Activated CD8-positive, alpha-beta T cell treated with anti-CD3 and anti-CD28 coated beads, Interleukin-2, amount 10 ng/mL, durations not matched to agents 7 days and 5 days (primary cell): Measurements from ENCODE around the gene SMAD5. TPM values are rescaled to one million over a fixed set of nuclear protein-coding genes. Genes with fewer than 3 reads are reported as not detected.

ENCODE experiments used
- ATAC-seq: fragments of 150-1000 bp; cut with Tn5 transposase; one replicate; pipeline ENCODE4 v1.10.0; 2021; ENCODE audit warnings: moderate library complexity
- CTCF ChIA-PET: fragments of 350-600 bp; sonication (Branson Sonifier 250); formaldehyde crosslinking; loops from one replicate; lab custom pipeline; 2021; ENCODE audit warnings: antibody characterized with exemption; lab: Charles Lee
- POLR2A ChIA-PET: fragments of 350-600 bp; sonication (Branson Sonifier 250); formaldehyde crosslinking; loops from one replicate; lab custom pipeline; 2021; ENCODE audit warnings: antibody characterized with exemption; lab: Charles Lee
- DNase-seq: peaks from one replicate; pipeline ENCODE4 v3.0.0-alpha.2; 2020
- H3K27ac Mint-ChIP-seq: one replicate; pipeline ENCODE4 v1.8.0; 2021; ENCODE audit warnings: mild to moderate bottlenecking, mixed read lengths
- H3K27me3 Mint-ChIP-seq: one replicate; pipeline ENCODE4 v1.8.0; 2021; ENCODE audit warnings: low read depth, mixed read lengths
- H3K36me3 Mint-ChIP-seq: one replicate; pipeline ENCODE4 v1.8.0; 2021; ENCODE audit warnings: low read depth, mixed read lengths
- H3K4me1 Mint-ChIP-seq: one replicate; pipeline ENCODE4 v1.8.0; 2021; ENCODE audit warnings: low read depth, mixed read lengths
- H3K4me3 Mint-ChIP-seq: one replicate; pipeline ENCODE4 v1.8.0; 2021; ENCODE audit warnings: mild to moderate bottlenecking, mixed read lengths
- H3K9me3 Mint-ChIP-seq: one replicate; pipeline ENCODE4 v1.8.0; 2022; ENCODE audit warnings: mixed read lengths; ENCODE audit not compliant: insufficient read depth
- total RNA-seq, 2 experiments: library from RNA; stranded (reverse); gene quantifications; one replicate each; pipeline ENCODE4 v1.2.3, GENCODE V29; 2021

Gene SMAD5
- total RNA-seq, 2 experiments from 2014 or later: 19.0 to 19.5 TPM

- POLR2A ChIA-PET: no interaction called here
- H3K27me3 Mint-ChIP-seq: peaks cover 38% of the 10 kb centered on the region
Measured at GRCh38 chr5:136123236-136123768, 9.3 kb upstream of the SMAD5 start.

GRCh38 chr5:136127560-136127959, 5.1 kb upstream of the SMAD5 start:
- ATAC-seq (no peak), DNase-seq (no peak)
- H3K36me3 Mint-ChIP-seq: no peaks in the 10 kb centered on the region
- H3K27ac Mint-ChIP-seq: no peak overlapping the region
- H3K9me3 Mint-ChIP-seq: no peaks in the 10 kb centered on the region
- peaks cover 6% of the 10 kb centered on the region for H3K4me1 Mint-ChIP-seq
- POLR2A ChIA-PET: no interaction called here
- H3K27me3 Mint-ChIP-seq: peaks cover 39% of the 10 kb centered on the region
- CTCF ChIA-PET: no interaction called here
- H3K4me3 Mint-ChIP-seq: no peak overlapping the region

More at GRCh38 chr5:136123236-136123768, 9.3 kb upstream of the SMAD5 start:
- Mint-ChIP-seq H3K9me3 (no peaks in the 10 kb centered on the region), H3K27ac (no peak overlapping the region), H3K4me3 (no peak overlapping the region), H3K36me3 (no peaks in the 10 kb centered on the region), H3K4me1 (no peaks in the 10 kb centered on the region)
- DNase-seq (no peak), ATAC-seq (no peak)
- CTCF ChIA-PET: no interaction called here

GRCh38 chr5:136128481-136128880, 4.2 kb upstream of the SMAD5 start:
- no peak overlapping the region for H3K27ac Mint-ChIP-seq
- ATAC-seq (no peak), DNase-seq (no peak)
- no peaks in the 10 kb centered on the region for H3K36me3 Mint-ChIP-seq
- peaks cover 36% of the 10 kb centered on the region for H3K27me3 Mint-ChIP-seq
- no peak overlapping the region for H3K4me3 Mint-ChIP-seq
- ChIA-PET CTCF (interaction anchor here (0.7 to 0.9 kb wide), 2 partner anchors 13 to 47 kb away, joined by 3 read pairs; no protein-coding TSS in a partner anchor), POLR2A (no interaction called here)
- H3K4me1 Mint-ChIP-seq: peaks cover 8% of the 10 kb centered on the region
- H3K9me3 Mint-ChIP-seq: no peaks in the 10 kb centered on the region

GRCh38 chr5:136129445-136129844, 3.2 kb upstream of the SMAD5 start:
- Mint-ChIP-seq H3K4me3 (no peak overlapping the region), H3K27me3 (peaks cover 36% of the 10 kb centered on the region), H3K36me3 (no peaks in the 10 kb centered on the region), H3K9me3 (no peaks in the 10 kb centered on the region), H3K4me1 (peaks cover 15% of the 10 kb centered on the region), H3K27ac (no peak overlapping the region)
- ATAC-seq (no peak), DNase-seq (no peak)
- CTCF ChIA-PET: interaction anchor here (0.7 kb wide), 1 partner anchor 48 kb away, joined by 3 read pairs; no protein-coding TSS in a partner anchor
- POLR2A ChIA-PET: no interaction called here

GRCh38 chr5:136130581-136130980, 2.1 kb upstream of the SMAD5 start:
- H3K9me3 Mint-ChIP-seq: no peaks in the 10 kb centered on the region
- DNase-seq (no peak), ATAC-seq (no peak)
- ChIA-PET POLR2A (no interaction called here), CTCF (no interaction called here)
- H3K27me3 Mint-ChIP-seq: peaks cover 36% of the 10 kb centered on the region
- H3K4me1 Mint-ChIP-seq: peaks cover 22% of the 10 kb centered on the region
- no peak overlapping the region for H3K27ac Mint-ChIP-seq
- no peak overlapping the region for H3K4me3 Mint-ChIP-seq
- no peaks in the 10 kb centered on the region for H3K36me3 Mint-ChIP-seq

- ChIA-PET POLR2A (interaction anchor here (1.4 kb wide), 1 partner anchor 24 kb away, joined by 5 read pairs; no protein-coding TSS in a partner anchor), CTCF (interaction anchor here (0.7 to 2.4 kb wide), 4 partner anchors 31 to 709 kb away, joined by 3 to 9 read pairs (median 4); no protein-coding TSS in a partner anchor)
- Mint-ChIP-seq H3K27me3 (peaks cover 25% of the 10 kb centered on the region), H3K4me1 (peaks cover 22% of the 10 kb centered on the region), H3K4me3 (peak overlapping the region; percentile 82), H3K27ac (peak overlapping the region; percentile 83), H3K36me3 (no peaks in the 10 kb centered on the region), H3K9me3 (no peaks in the 10 kb centered on the region)
- no peak for ATAC-seq
- no peak for DNase-seq
Measured at GRCh38 chr5:136132087-136132486, 558 bp upstream of the SMAD5 start.

- POLR2A ChIA-PET: interaction anchor here (1.4 kb wide), 2 partner anchors 13 to 23 kb away, joined by 4 to 5 read pairs; no protein-coding TSS in a partner anchor
- CTCF ChIA-PET: interaction anchor here (1.5 to 2.4 kb wide), 2 partner anchors 11 to 51 kb away, joined by 3 to 9 read pairs; no protein-coding TSS in a partner anchor
- H3K36me3 Mint-ChIP-seq: no peaks in the 10 kb centered on the region
- peaks cover 25% of the 10 kb centered on the region for H3K4me1 Mint-ChIP-seq
- peak; percentile 69 for ATAC-seq
- peak overlapping the region; percentile 89 for H3K4me3 Mint-ChIP-seq
- no peaks in the 10 kb centered on the region for H3K9me3 Mint-ChIP-seq
- peak overlapping the region; percentile 79 for H3K27ac Mint-ChIP-seq
- peaks cover 17% of the 10 kb centered on the region for H3K27me3 Mint-ChIP-seq
- peak; percentile 37 for DNase-seq
Measured at GRCh38 chr5:136133222-136133921, 727 bp downstream of the SMAD5 start.

GRCh38 chr5:136133922-136134379, 1.3 kb downstream of the SMAD5 start:
- Mint-ChIP-seq H3K27me3 (peaks cover 17% of the 10 kb centered on the region), H3K4me3 (peak overlapping the region; percentile 89), H3K4me1 (peaks cover 25% of the 10 kb centered on the region), H3K27ac (no peak overlapping the region), H3K9me3 (no peaks in the 10 kb centered on the region), H3K36me3 (no peaks in the 10 kb centered on the region)
- ChIA-PET POLR2A (interaction anchor here (1.4 kb wide), 1 partner anchor 12 kb away, joined by 4 read pairs; no protein-coding TSS in a partner anchor), CTCF (interaction anchor here (1.5 kb wide), 1 partner anchor 10 kb away, joined by 3 read pairs; no protein-coding TSS in a partner anchor)
- ATAC-seq (no peak), DNase-seq (no peak)

- H3K4me3 Mint-ChIP-seq: no peak overlapping the region
Measured at GRCh38 chr5:136134653-136135052, 2.0 kb downstream of the SMAD5 start.

GRCh38 chr5:136135536-136135935, 2.9 kb downstream of the SMAD5 start:
- Mint-ChIP-seq H3K27ac (no peak overlapping the region), H3K4me1 (peaks cover 25% of the 10 kb centered on the region)
- POLR2A ChIA-PET: no interaction called here

More at GRCh38 chr5:136134653-136135052, 2.0 kb downstream of the SMAD5 start:
- CTCF ChIA-PET: interaction anchor here (1.5 kb wide), 1 partner anchor 10 kb away, joined by 3 read pairs; no protein-coding TSS in a partner anchor
- Mint-ChIP-seq H3K9me3 (no peaks in the 10 kb centered on the region), H3K27me3 (peaks cover 14% of the 10 kb centered on the region), H3K4me1 (peaks cover 25% of the 10 kb centered on the region), H3K27ac (no peak overlapping the region), H3K36me3 (peaks cover 3% of the 10 kb centered on the region)
- ATAC-seq (no peak), DNase-seq (no peak)
- POLR2A ChIA-PET: no interaction called here

GRCh38 chr5:136137497-136138220, 5.0 kb downstream of the SMAD5 start:
- ChIA-PET POLR2A (no interaction called here), CTCF (no interaction called here)
- no peak for DNase-seq
- Mint-ChIP-seq H3K27ac (no peak overlapping the region), H3K4me3 (no peak overlapping the region), H3K9me3 (no peaks in the 10 kb centered on the region), H3K4me1 (peaks cover 19% of the 10 kb centered on the region), H3K27me3 (peaks cover 7% of the 10 kb centered on the region), H3K36me3 (peaks cover 3% of the 10 kb centered on the region)
- ATAC-seq: no peak

More at GRCh38 chr5:136135536-136135935, 2.9 kb downstream of the SMAD5 start:
- ATAC-seq: no peak
- CTCF ChIA-PET: no interaction called here
- Mint-ChIP-seq H3K27me3 (peaks cover 12% of the 10 kb centered on the region), H3K9me3 (no peaks in the 10 kb centered on the region), H3K4me3 (no peak overlapping the region), H3K36me3 (peaks cover 3% of the 10 kb centered on the region)
- no peak for DNase-seq
